DMS114 treated with DMSO at 0.1 percent for 48 hours (cell line): Measurements from ENCODE around the gene TRIM25.

Experiments used
- DNase-seq: peaks from one replicate; lab custom pipeline; 2025; ENCODE audit not compliant: unreplicated experiment; lab: John Stamatoyannopoulos, UW

Gene TRIM25

DNA sequence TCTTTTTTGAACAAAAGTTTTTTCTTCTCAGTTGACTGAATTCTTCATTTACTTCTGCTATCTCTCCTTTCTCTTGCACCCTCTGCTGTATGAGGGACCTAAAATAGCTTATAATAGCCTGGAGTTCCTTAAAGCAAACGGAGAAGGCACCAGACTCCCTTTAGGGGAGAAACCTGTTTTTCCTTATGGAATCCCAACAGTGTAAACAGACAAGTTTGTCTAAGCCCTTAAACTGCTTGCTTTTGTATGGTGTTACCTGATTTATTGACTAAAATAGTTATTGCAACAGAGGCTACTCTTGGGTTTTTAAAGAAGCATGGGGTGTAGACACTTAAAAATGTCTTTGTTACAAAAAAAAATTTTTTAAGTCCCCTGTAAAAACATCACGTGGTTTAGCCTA lies 12.9 kb upstream of the TRIM25 start:
- DNase-seq = no peak

DNA sequence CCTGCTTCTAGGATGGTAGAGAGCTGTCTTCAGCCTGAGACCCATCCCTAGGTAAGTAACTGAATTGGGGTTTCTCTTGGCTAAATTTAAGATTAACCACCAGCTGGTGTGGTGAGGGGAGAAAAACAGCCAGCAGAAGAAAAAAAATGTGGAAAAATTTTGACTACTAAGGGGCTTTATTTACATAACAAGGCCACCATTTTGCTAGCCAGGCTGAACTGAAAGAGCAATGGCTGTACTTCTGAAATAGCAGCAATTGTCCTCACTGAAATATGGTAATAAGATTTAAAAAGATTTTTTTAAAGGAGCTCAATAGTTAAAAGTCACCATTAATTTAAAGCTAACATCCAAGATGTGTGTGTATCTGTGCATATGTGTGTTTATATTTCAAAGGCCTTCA lies 12.4 kb upstream of the TRIM25 start:
- DNase-seq = no peak

- no peak for DNase-seq
These were observed 11.2 kb upstream of the TRIM25 start for GRCh38 chr17:56925088-56925487.

DNA sequence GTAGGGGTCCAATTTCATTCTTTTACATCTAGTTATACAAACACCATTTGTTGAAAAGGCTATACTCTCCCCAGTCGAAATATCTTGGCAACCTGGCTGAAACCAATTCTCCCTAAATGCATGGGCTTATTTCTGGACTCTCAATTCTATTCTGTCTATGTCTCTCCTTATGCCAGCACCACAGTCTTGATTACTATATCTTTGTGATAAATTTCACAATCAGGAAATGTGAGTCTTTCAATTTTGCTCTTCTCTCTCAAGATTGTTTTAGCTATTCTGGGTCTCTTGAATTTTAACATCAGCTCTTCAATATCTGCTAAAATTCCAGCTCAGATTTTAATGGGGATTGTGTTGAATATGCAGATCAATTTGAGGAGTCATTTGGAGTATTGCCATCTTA lies 5.9 kb upstream of the TRIM25 start:
- DNase-seq = no peak

DNA sequence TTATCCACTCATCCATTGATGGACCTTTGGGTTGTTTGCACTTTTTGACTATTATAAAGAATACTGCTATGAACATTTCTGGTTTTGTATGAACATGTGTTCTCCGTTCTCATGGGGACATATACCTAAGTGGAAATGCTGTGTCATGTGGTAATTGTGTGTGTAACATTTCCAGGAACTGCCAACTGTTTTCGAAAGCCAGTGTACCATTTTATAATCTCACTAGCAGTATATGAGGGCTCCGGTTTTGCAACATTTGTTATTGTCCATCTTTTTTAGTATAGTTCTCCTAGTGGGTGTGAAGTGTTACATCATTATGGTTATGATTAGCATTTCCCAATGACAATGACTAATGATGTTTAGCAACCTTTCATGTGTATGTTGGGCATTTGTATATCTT lies 5.1 kb upstream of the TRIM25 start:
- no peak for DNase-seq

- no peak for DNase-seq
These were observed 3.9 kb upstream of the TRIM25 start for GRCh38 chr17:56917559-56918296.

- DNase-seq = no peak
These were observed 878 bp upstream of the TRIM25 start for GRCh38 chr17:56914581-56915273.

- no peak for DNase-seq
These were observed 439 bp downstream of the TRIM25 start for GRCh38 chr17:56913353-56913866.

- DNase-seq = no peak
These were observed 893 bp downstream of the TRIM25 start for GRCh38 chr17:56913000-56913311.

DNA sequence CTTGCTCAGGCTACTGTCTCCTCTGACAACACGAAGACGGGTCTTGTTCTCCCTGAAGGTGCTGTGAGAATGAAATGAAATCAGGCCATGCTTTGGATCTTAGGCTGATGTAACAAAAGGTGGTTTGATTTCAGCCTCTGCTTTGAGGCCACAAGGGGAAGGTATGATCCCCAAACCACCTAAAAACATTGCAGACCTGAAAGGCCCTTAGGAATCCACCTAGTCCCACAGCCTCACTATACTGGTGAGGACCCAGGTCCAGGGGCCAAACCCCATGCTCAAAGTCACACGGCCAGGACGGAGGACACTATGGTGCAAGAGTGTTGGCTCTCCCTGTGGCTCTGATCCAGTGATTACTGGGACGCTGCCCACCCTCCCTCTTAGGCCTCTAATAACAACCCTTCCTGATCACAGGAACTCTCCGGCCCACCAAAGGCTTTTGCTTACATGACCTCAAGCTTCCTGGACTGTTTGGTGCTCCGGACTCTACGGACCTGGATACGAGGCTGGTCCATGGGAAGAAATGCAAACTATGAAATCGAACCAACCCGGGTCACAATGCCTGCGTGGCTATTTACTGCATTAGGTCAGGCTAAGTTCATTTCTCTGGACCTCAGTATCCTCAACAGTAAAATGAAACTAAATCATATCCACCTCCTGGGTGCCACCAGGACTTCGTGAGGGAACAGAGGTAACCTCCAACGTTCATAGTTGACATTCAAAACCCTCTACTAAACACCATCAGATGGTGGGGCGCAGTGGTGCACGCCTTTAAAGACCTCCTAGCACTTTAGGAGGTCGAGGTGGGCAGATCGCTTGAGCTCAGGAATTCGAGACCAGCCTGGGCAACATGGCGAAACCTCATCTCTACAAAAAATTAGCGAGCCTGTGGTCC lies 1.5 kb downstream of the TRIM25 start:
- DNase-seq = no peak

DNA sequence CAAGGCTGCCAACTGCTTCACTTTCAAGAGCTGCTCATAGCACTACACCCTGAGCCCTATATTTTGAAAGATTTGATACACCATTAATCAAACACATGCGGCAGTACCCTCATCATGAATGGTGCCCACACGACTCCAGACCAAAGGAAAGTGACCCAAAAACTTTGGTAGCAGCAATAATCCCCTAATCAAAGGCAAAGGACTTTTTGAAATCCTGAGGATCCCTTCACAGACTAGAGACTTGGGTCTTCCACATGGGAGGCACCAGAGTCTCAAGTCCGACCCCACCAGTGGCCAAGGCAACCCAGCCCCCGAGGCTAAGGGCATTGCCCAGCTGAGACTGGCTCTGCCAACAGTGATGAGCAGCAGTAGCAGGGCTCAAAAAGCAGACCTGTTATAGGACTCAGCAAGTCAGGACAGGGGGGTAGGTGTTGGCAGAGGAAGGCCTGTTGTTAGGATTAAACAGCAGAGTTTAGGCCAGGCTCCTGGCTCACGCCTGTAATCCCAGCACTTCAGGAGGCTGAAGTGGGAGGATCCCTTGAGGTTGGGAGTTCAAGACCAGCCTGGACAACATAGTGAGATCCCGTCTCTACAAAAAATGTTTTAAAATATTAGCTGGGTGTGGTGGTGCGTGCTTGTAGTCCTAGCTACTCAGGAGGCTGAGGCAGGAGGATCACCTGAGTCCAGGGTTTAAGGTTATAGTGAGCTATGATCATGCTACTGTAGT lies 3.2 kb downstream of the TRIM25 start:
- no peak for DNase-seq

- no peak for DNase-seq
These were observed 3.9 kb downstream of the TRIM25 start for GRCh38 chr17:56909742-56910508.

GRCh38 chr17:56908001-56908542 lies 5.8 kb downstream of the TRIM25 start:
- DNase-seq = no peak

GRCh38 chr17:56903560-56903959 lies 10.3 kb downstream of the TRIM25 start:
- no peak for DNase-seq

DNA sequence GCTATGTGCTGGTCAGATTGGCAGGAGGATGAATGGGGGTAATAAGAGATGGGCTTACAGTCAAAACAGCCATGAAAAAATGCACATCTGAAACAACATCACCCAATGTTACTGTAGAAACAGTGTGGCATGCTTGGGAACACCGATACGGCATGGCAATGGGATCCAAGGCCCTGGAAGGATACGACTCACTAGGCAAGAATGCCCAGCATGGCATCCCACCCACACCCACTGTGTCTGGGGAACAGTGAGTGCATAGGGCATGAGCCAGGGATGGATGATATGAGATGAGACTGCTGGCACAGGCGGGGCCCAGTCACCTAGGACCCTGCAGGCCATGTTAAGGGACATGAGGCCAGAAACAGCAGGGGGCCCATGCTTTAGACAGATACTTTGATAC lies 11.5 kb downstream of the TRIM25 start:
- no peak for DNase-seq

DNA sequence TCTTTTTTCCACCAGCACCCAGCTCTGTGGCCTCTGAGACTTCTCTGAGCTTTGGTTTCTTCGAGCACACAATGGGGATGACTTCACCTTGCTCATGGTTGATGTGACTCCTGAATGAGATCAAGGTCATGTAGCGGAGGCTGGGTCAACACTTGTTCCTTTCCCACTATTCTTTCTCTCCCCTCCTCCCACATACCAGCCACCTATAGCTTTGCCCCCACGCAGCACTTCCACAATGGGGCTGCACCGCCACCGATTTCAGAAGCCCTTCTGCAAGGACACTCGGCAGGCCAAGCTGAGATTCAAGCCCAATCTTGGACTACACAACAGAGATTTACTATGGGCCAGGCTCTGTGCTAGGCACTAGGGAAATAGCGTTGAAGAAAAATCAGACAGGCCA lies 14.4 kb downstream of the TRIM25 start:
- no peak for DNase-seq

- no peak for DNase-seq
These were observed 15.0 kb downstream of the TRIM25 start for GRCh38 chr17:56898874-56899273.

GRCh38 chr17:56897646-56898424 lies 16.0 kb downstream of the TRIM25 start:
- no peak for DNase-seq

- DNase-seq = no peak
These were observed 16.9 kb downstream of the TRIM25 start for GRCh38 chr17:56896968-56897359.
